HG02885 (cell line): ENCODE data around the gene CGB3.
"Not testable (repeated sequence)": the region's sequence is repeated elsewhere in the genome, so short reads cannot be mapped to it uniquely, and the experiment has no call there.

Experiments
- ATAC-seq: cut with Tn5 transposase; IDR thresholded peaks from one replicate; pipeline ENCODE4 v1.9.1; 2021; ENCODE audit warnings: mild to moderate bottlenecking; ENCODE audit not compliant: unreplicated experiment, poor library complexity

The CGB3 gene

GRCh38 chr19:49024233-49024632 is at the start of gene CGB3:
TSS of gene CGB3 (minus strand) at chr19:49024333. CDS start at chr19:49023971, 362 bp downstream.
- ATAC-seq: not testable (repeated sequence)

- ATAC-seq: no peak
These were observed 47.9 kb upstream of the CGB3 start for GRCh38 chr19:49071860-49072547.

- ATAC-seq: no peak
These were observed 46.3 kb upstream of the CGB3 start for GRCh38 chr19:49070416-49070815.

GRCh38 chr19:49069026-49069425 is 44.9 kb upstream of the CGB3 start:
- ATAC-seq: no peak

- ATAC-seq: no peak
These were observed 43.4 kb upstream of the CGB3 start for GRCh38 chr19:49067554-49067953.

- no peak for ATAC-seq
These were observed 41.9 kb upstream of the CGB3 start for GRCh38 chr19:49065905-49066512.

- ATAC-seq: no peak
These were observed 40.9 kb upstream of the CGB3 start, which contains the start of gene NTF4 for GRCh38 chr19:49064768-49065611. TSS of gene NTF4 (minus strand) at chr19:49064818. CDS start at chr19:49061997, 2,821 bp downstream.

GRCh38 chr19:49064029-49064629 is 40.0 kb upstream of the CGB3 start:
- ATAC-seq: no peak

GRCh38 chr19:49061445-49061844 is 37.3 kb upstream of the CGB3 start:
- ATAC-seq: no peak

GRCh38 chr19:49061000-49061399 is 36.9 kb upstream of the CGB3 start:
- no peak for ATAC-seq

GRCh38 chr19:49059053-49059452 is 34.9 kb upstream of the CGB3 start:
- ATAC-seq: no peak

- ATAC-seq: no peak
These were observed 34.4 kb upstream of the CGB3 start for GRCh38 chr19:49058562-49058961.

GRCh38 chr19:49057636-49058234 is 33.6 kb upstream of the CGB3 start, which contains the start of gene CGB7:
TSS of gene CGB7 (minus strand) at chr19:49057749. CDS start at chr19:49055375, 2,374 bp downstream.
- no peak for ATAC-seq

- not testable (repeated sequence) for ATAC-seq
These were observed 32.9 kb upstream of the CGB3 start for GRCh38 chr19:49056902-49057596.

GRCh38 chr19:49056101-49056901 is 32.2 kb upstream of the CGB3 start:
- ATAC-seq: peak; percentile 58

- ATAC-seq: not testable (repeated sequence)
These were observed 26.4 kb upstream of the CGB3 start for GRCh38 chr19:49050376-49051033.

- ATAC-seq: not testable (repeated sequence)
These were observed 25.7 kb upstream of the CGB3 start for GRCh38 chr19:49049834-49050233.

GRCh38 chr19:49049011-49049410 is 24.9 kb upstream of the CGB3 start, which contains the start of gene CGB8:
TSS of gene CGB8 (minus strand) at chr19:49049111. CDS start at chr19:49048739, 372 bp downstream.
- ATAC-seq: not testable (repeated sequence)
